Breast epithelium (tissue), 4 donors: Measurements from ENCODE around the gene RAD50. TPM values are rescaled to one million over a fixed set of nuclear protein-coding genes. Genes with fewer than 3 reads are reported as not detected.

Experiments used
- DNase-seq, 2 donors: peaks; one replicate each; pipeline ENCODE4 v3.0.0-alpha.2; 2019; ENCODE audit warnings: low spot score in 2 of 2
- H3K27ac ChIP-seq, 2 donors: fragments of 200-600 bp; sonication (generic) in 1 of 2; one replicate each; pipeline ENCODE4 v1.5.1; 2016 to 2019; ENCODE audit warnings: mild to moderate bottlenecking in 1 of 2
- H3K27me3 ChIP-seq, 2 donors: fragments of 200-600 bp; sonication (generic) in 1 of 2; one replicate each; pipeline versions ENCODE4 v1.5.1 to v1.6.0; 2017 to 2019; ENCODE audit warnings: control low read depth in 1 of 2, mild to moderate bottlenecking in 1 of 2
- H3K36me3 ChIP-seq: fragments of 200-600 bp; one replicate; pipeline ENCODE4 v1.5.1; 2019
- H3K4me1 ChIP-seq, 2 donors: fragments of 200-600 bp; sonication (generic); one replicate each; pipeline ENCODE4 v1.5.1; 2016 to 2019; ENCODE audit warnings: control low read depth in 1 of 2
- H3K4me3 ChIP-seq, 3 donors: fragments of 200-600 bp; sonication (generic); 1 replicate in 2 of 3; 2 replicates in 1 of 3; pipeline ENCODE4 v1.5.1; 2016 to 2019; ENCODE audit warnings: mild to moderate bottlenecking in 3 of 3, moderate library complexity in 2 of 3
- H3K9me3 ChIP-seq, 2 donors: fragments of 200-600 bp; sonication (generic) in 1 of 2; one replicate each; pipeline ENCODE4 v1.5.1; 2016 to 2019; ENCODE audit warnings: control low read depth in 1 of 2
- CTCF ChIP-seq, 3 donors: fragments of 450-650 bp; IDR thresholded peaks; one replicate each; pipeline ENCODE4 v1.5.1; 2016 to 2017; ENCODE audit warnings: antibody characterized with exemption in 3 of 3, mild to moderate bottlenecking in 3 of 3, moderate library complexity in 3 of 3
- POLR2A ChIP-seq: fragments of 450-650 bp; IDR thresholded peaks from one replicate; pipeline ENCODE4 v1.6.1; 2016; ENCODE audit warnings: antibody characterized with exemption, mild to moderate bottlenecking, moderate library complexity
- POLR2AphosphoS5 ChIP-seq, 3 donors: sonication (generic); formaldehyde crosslinking; IDR thresholded peaks; one replicate each; pipeline ENCODE4 v1.6.1; 2017; ENCODE audit warnings: antibody characterized with exemption in 3 of 3
- intact Hi-C: fragments of 100-400 bp; cut with DNase I; formaldehyde crosslinking; loops from one replicate; pipeline ENCODE4 v1.15.1; 2023; ENCODE audit warnings: low total_unique reads
- total RNA-seq, 3 donors: library from RNA; depleted of rRNA; stranded (reverse); fragments of >200 nt; gene quantifications; one replicate each; pipeline ENCODE4 v1.1.0, GENCODE V29; 2016

The RAD50 gene
- total RNA-seq, 3 donors from 2014 or later, result 44.2 to 47.4 (median 44.6) TPM

GRCh38 chr5:132680780-132681475, 124.2 kb downstream of the RAD50 start:
- Histone ChIP-seq H3K4me1 (no peaks in the 10 kb centered on the region), H3K4me3 (no peak overlapping the region), H3K9me3 (no peaks in the 10 kb centered on the region), H3K36me3 (no peaks in the 10 kb centered on the region), H3K27me3 (no peaks in the 10 kb centered on the region), H3K27ac (no peak overlapping the region)
- TF ChIP-seq POLR2AphosphoS5 (IDR thresholded peaks at IDR 0.05), result no peak
- no peak for TF ChIP-seq CTCF (IDR thresholded peaks at IDR 0.05)
- no peak for TF ChIP-seq POLR2A
- no peak for DNase-seq
- intact Hi-C loops, result no loop called here

- no peak for TF ChIP-seq POLR2A
- TF ChIP-seq CTCF (IDR thresholded peaks at IDR 0.05), result no peak
- TF ChIP-seq POLR2AphosphoS5 (IDR thresholded peaks at IDR 0.05), result no peak
- intact Hi-C loops, result no loop called here
- H3K4me1 ChIP-seq, result no peaks in the 10 kb centered on the region
- DNase-seq, result no peak
- no peaks in the 10 kb centered on the region for H3K27me3 ChIP-seq
- H3K4me3 ChIP-seq, result no peak overlapping the region
- no peaks in the 10 kb centered on the region for H3K36me3 ChIP-seq
- H3K9me3 ChIP-seq, result no peaks in the 10 kb centered on the region
- no peak overlapping the region for H3K27ac ChIP-seq
These were observed 124.7 kb downstream of the RAD50 start for GRCh38 chr5:132681476-132681831.

- H3K36me3 ChIP-seq, result no peaks in the 10 kb centered on the region
- no peaks in the 10 kb centered on the region for H3K27me3 ChIP-seq
- no peak for DNase-seq
- no peak overlapping the region for H3K27ac ChIP-seq
- no peak overlapping the region for H3K4me3 ChIP-seq
- TF ChIP-seq POLR2A, result no peak
- TF ChIP-seq CTCF (IDR thresholded peaks at IDR 0.05), result no peak
- no peak for TF ChIP-seq POLR2AphosphoS5 (IDR thresholded peaks at IDR 0.05)
- no peaks in the 10 kb centered on the region for H3K9me3 ChIP-seq
- H3K4me1 ChIP-seq, result no peaks in the 10 kb centered on the region
- intact Hi-C loops, result no loop called here
These were observed 125.2 kb downstream of the RAD50 start for GRCh38 chr5:132681983-132682382.

- intact Hi-C loops, result no loop called here
These were observed 127.7 kb downstream of the RAD50 start for GRCh38 chr5:132684491-132684890.

More at GRCh38 chr5:132684491-132684890, 127.7 kb downstream of the RAD50 start:
- H3K27ac ChIP-seq, result no peak overlapping the region
- no peaks in the 10 kb centered on the region for H3K9me3 ChIP-seq
- no peaks in the 10 kb centered on the region for H3K4me1 ChIP-seq
- no peak overlapping the region for H3K4me3 ChIP-seq
- TF ChIP-seq POLR2AphosphoS5 (IDR thresholded peaks at IDR 0.05) (no peak), CTCF (IDR thresholded peaks at IDR 0.05) (no peak), POLR2A (no peak)
- H3K36me3 ChIP-seq, result no peaks in the 10 kb centered on the region
- no peaks in the 10 kb centered on the region for H3K27me3 ChIP-seq
- no peak for DNase-seq
